Psoas muscle (tissue), 8 donors: ENCODE measurements around the gene GNG7. TPM values are rescaled to one million over a fixed set of nuclear protein-coding genes. Genes with fewer than 3 reads are reported as not detected.
A peak's percentile ranks its signal among the peaks of the same experiment; 100 is the strongest.
"Not testable (repeated sequence)": the region's sequence is repeated elsewhere in the genome, so short reads cannot be mapped to it uniquely, and the experiment has no call there.

Experiments
- ATAC-seq, 4 donors: fragments of 200-7000 bp; cut with Tn5 transposase; one replicate each; pipeline ENCODE4 v1.9.1; 2020; ENCODE audit warnings: moderate library complexity in 3 of 4, mild to moderate bottlenecking in 2 of 4
- DNase-seq, 2 donors: peaks; one replicate each; pipeline ENCODE4 v3.0.0-alpha.2; 2020
- H3K27ac ChIP-seq: fragments of 200-600 bp; one replicate; pipeline ENCODE4 v1.8.0; 2022
- H3K27me3 ChIP-seq, 3 donors: fragments of 200-600 bp in 1 of 3; one replicate each; pipeline versions ENCODE4 v1.6.1 to v1.8.0; 2013 to 2022; ENCODE audit warnings: low read length in 2 of 3, mild to moderate bottlenecking in 2 of 3, moderate library complexity in 1 of 3; ENCODE audit not compliant: insufficient read depth in 3 of 3
- H3K36me3 ChIP-seq, 2 donors: fragments of 200-600 bp in 1 of 2; one replicate each; pipeline versions ENCODE4 v1.6.1 to v1.8.0; 2013 to 2022; ENCODE audit warnings: low read depth in 1 of 2, mild to moderate bottlenecking in 1 of 2, moderate library complexity in 1 of 2; ENCODE audit not compliant: insufficient read depth in 1 of 2
- H3K4me1 ChIP-seq: fragments of 200-600 bp; one replicate; pipeline ENCODE4 v1.8.0; 2022
- H3K4me3 ChIP-seq: fragments of 200-600 bp; one replicate; pipeline ENCODE4 v1.8.0; 2022; ENCODE audit warnings: mild to moderate bottlenecking
- H3K9me3 ChIP-seq: fragments of 200-600 bp; one replicate; pipeline ENCODE4 v1.8.0; 2022
- CTCF ChIP-seq: fragments of 200-600 bp; IDR thresholded peaks from one replicate; pipeline ENCODE4 v1.8.0; 2022; ENCODE audit warnings: antibody characterized with exemption
- WGBS, 3 donors: extraction: QIAGEN DNeasy Blood & Tissue Kit; methylation state at CpG; one replicate each; pipeline versions ENCODE4 v1.1.6 to v1.1.7; 2013; 5-methylcytosine and 5-hydroxymethylcytosine counted together
- intact Hi-C, 2 donors: fragments of 100-400 bp; cut with DNase I; formaldehyde crosslinking; loops; one replicate each; pipeline versions ENCODE4 v1.11.0 to v1.14.2; 2022
- polyA plus RNA-seq, 3 donors: library from polyadenylated mRNA; stranded (reverse); fragments of 200-250 nt; gene quantifications; one replicate each; pipeline ENCODE4 v1.2.3, GENCODE V29; 2013
- total RNA-seq, 4 donors: library from RNA; stranded (reverse); fragmentation: NEBNext Ultra II Directional in 2 of 4; extraction: Animal tissue kit (Norgen Biotek cat#: 25700) in 2 of 4; gene quantifications; one replicate each; pipeline versions ENCODE4 v1.2.1 to v1.2.4, GENCODE V29; 2021 to 2023
- donor health status: healthy with polysubstance abuse.
- donor health status: DM: no; HTN: no; CAD: no; lungs with moderate emphysema.
- donor health status: Bipolar disorder and iron deficiency.
- donor health status: healthy.
- donor health status: DM: yes; HTN: yes; CAD: no.
- donor health status: DM: no; HTN: no; CAD: no.
- donor health status: DM: no; HTN: no; CAD: no.
- donor health status: DM: yes; HTN: yes; CAD: no.

GNG7 gene
- total and polyA plus RNA-seq, 7 donors, result 0.48 to 5.4 (median 1.2) TPM

GRCh38 chr19:2507109-2507508 lies 195.4 kb downstream of the GNG7 start:
- DNase-seq, result no peak
- TF ChIP-seq CTCF, result no peak
- H3K27ac ChIP-seq, result peak overlapping the region; percentile 58
- WGBS, 3 donors, result 7 to 23% (median 9%) methylated on average over 12 of the region's 12 CpGs
- H3K9me3 ChIP-seq, result no peaks in the 10 kb centered on the region
- no peaks in the 10 kb centered on the region for H3K36me3 ChIP-seq
- H3K4me1 ChIP-seq, result no peaks in the 10 kb centered on the region
- no peaks in the 10 kb centered on the region for H3K27me3 ChIP-seq
- intact Hi-C loops, result no loop called here
- peak overlapping the region; percentile 11 for H3K4me3 ChIP-seq
- ATAC-seq, result peak; percentile 64 to 81 (median 70)

GRCh38 chr19:2506656-2507055 lies 195.8 kb downstream of the GNG7 start:
- ATAC-seq, H3K9me3 ChIP-seq, H3K36me3 ChIP-seq, intact Hi-C loops, DNase-seq, H3K4me1 ChIP-seq, H3K4me3 ChIP-seq, H3K27me3 ChIP-seq, H3K27ac ChIP-seq: not testable (repeated sequence)
- WGBS, 3 donors, result 66 to 83% (median 67%) methylated on average over 8 of the region's 8 CpGs

GRCh38 chr19:2503521-2504109 lies 198.9 kb downstream of the GNG7 start:
- WGBS, 3 donors, result 63 to 69% (median 67%) methylated on average over 21 of the region's 21 CpGs
- intact Hi-C loops, result no loop called here
- DNase-seq (no peak), ATAC-seq (no peak)
- Histone ChIP-seq H3K27me3 (no peaks in the 10 kb centered on the region), H3K27ac (no peak overlapping the region), H3K4me1 (peaks cover 6% of the 10 kb centered on the region), H3K36me3 (no peaks in the 10 kb centered on the region), H3K4me3 (no peak overlapping the region), H3K9me3 (no peaks in the 10 kb centered on the region)
- TF ChIP-seq CTCF, result no peak

- peak; percentile 46 to 68 (median 63) for ATAC-seq
- no peak for TF ChIP-seq CTCF
- DNase-seq, result peak in 1 of 2 donors; percentile 62
These were observed 201.6 kb downstream of the GNG7 start for GRCh38 chr19:2500841-2501261.

GRCh38 chr19:2500156-2500555 lies 202.3 kb downstream of the GNG7 start:
- peak overlapping the region; percentile 55 for H3K27ac ChIP-seq
- no peaks in the 10 kb centered on the region for H3K27me3 ChIP-seq
- 25 to 36% (median 29%) methylated on average over 13 of the region's 13 CpGs for WGBS, 3 donors
- no peak for TF ChIP-seq CTCF
- peaks cover 19% of the 10 kb centered on the region for H3K4me1 ChIP-seq
- ATAC-seq (peak; percentile 41 to 56 (median 52)), DNase-seq (peak; percentile 52 to 83)
- no peak overlapping the region for H3K4me3 ChIP-seq
- H3K36me3 ChIP-seq, result no peaks in the 10 kb centered on the region
- intact Hi-C loops, result no loop called here
- no peaks in the 10 kb centered on the region for H3K9me3 ChIP-seq

More at GRCh38 chr19:2500841-2501261, 201.6 kb downstream of the GNG7 start:
- WGBS, 3 donors, result 33 to 50% (median 35%) methylated on average over 12 of the region's 12 CpGs
- no peaks in the 10 kb centered on the region for H3K36me3 ChIP-seq
- H3K9me3 ChIP-seq, result no peaks in the 10 kb centered on the region
- intact Hi-C loops, result no loop called here
- peak overlapping the region; percentile 55 for H3K27ac ChIP-seq
- H3K4me1 ChIP-seq, result peaks cover 12% of the 10 kb centered on the region
- H3K27me3 ChIP-seq, result no peaks in the 10 kb centered on the region
- no peak overlapping the region for H3K4me3 ChIP-seq
